Astrocyte (in vitro differentiated cells and primary cell): ENCODE results near the gene ITGB8. TPM values are rescaled to one million over a fixed set of nuclear protein-coding genes. Genes with fewer than 3 reads are reported as not detected.

ENCODE experiments used
- DNase-seq: peaks from one replicate; pipeline ENCODE4 v3.0.0-alpha.2; 2010; ENCODE audit warnings: low read depth
- FAIRE-seq: peaks from 2 replicates; lab custom pipeline; 2011; peaks lifted over from hg19 to GRCh38; lab: Jason Lieb, UNC
- H2AFZ ChIP-seq: 2 replicates; pipeline ENCODE4 v1.6.0; 2012; ENCODE audit warnings: low read depth, low read length, inconsistent platforms
- H3K27ac ChIP-seq: 2 replicates; pipeline ENCODE4 v1.5.1; 2011; ENCODE audit warnings: low read depth, low read length, inconsistent platforms
- H3K27me3 ChIP-seq: 2 replicates; pipeline ENCODE4 v1.6.0; 2011; ENCODE audit warnings: low read length, inconsistent platforms; ENCODE audit not compliant: insufficient read depth
- H3K36me3 ChIP-seq: 2 replicates; pipeline ENCODE4 v1.5.1; 2011; ENCODE audit warnings: low read length, inconsistent platforms; ENCODE audit not compliant: insufficient read depth
- H3K4me1 ChIP-seq: 2 replicates; pipeline ENCODE4 v1.5.1; 2011; ENCODE audit warnings: low read length, inconsistent platforms; ENCODE audit not compliant: insufficient read depth
- H3K4me2 ChIP-seq: 2 replicates; pipeline ENCODE4 v1.6.0; 2012; ENCODE audit warnings: low read length, inconsistent platforms
- H3K4me3 ChIP-seq: 2 replicates; pipeline ENCODE4 v1.5.1; 2011; ENCODE audit warnings: low read depth, mild to moderate bottlenecking, low read length, inconsistent platforms; ENCODE audit not compliant: insufficient read depth
- H3K79me2 ChIP-seq: 2 replicates; pipeline ENCODE4 v1.6.0; 2012; ENCODE audit warnings: mild to moderate bottlenecking, low read length, inconsistent platforms; ENCODE audit not compliant: insufficient read depth
- H3K9ac ChIP-seq: 2 replicates; pipeline ENCODE4 v1.6.0; 2012; ENCODE audit warnings: mild to moderate bottlenecking, low read length, inconsistent platforms
- H3K9me3 ChIP-seq: 2 replicates; pipeline ENCODE4 v1.5.1; 2012; ENCODE audit warnings: low read depth, mild to moderate bottlenecking, low read length, inconsistent platforms; ENCODE audit not compliant: insufficient read depth
- H4K20me1 ChIP-seq: 2 replicates; pipeline ENCODE4 v1.6.0; 2012; ENCODE audit warnings: low read length, inconsistent platforms; ENCODE audit not compliant: insufficient read depth
- H3K27ac Mint-ChIP-seq: one replicate; pipeline ENCODE4 v1.8.0; 2021; ENCODE audit warnings: mild to moderate bottlenecking, mixed read lengths; ENCODE audit not compliant: unreplicated experiment
- H3K27me3 Mint-ChIP-seq: one replicate; pipeline ENCODE4 v1.8.0; 2021; ENCODE audit warnings: low read depth, mixed read lengths; ENCODE audit not compliant: unreplicated experiment
- H3K36me3 Mint-ChIP-seq: one replicate; pipeline ENCODE4 v1.8.0; 2021; ENCODE audit warnings: low read depth, mixed read lengths; ENCODE audit not compliant: unreplicated experiment
- H3K4me1 Mint-ChIP-seq: one replicate; pipeline ENCODE4 v1.8.0; 2021; ENCODE audit warnings: low read depth, mixed read lengths; ENCODE audit not compliant: unreplicated experiment
- H3K4me3 Mint-ChIP-seq: one replicate; pipeline ENCODE4 v1.8.0; 2021; ENCODE audit warnings: mild to moderate bottlenecking, moderate library complexity, mixed read lengths; ENCODE audit not compliant: unreplicated experiment
- H3K9me3 Mint-ChIP-seq: one replicate; pipeline ENCODE4 v1.8.0; 2021; ENCODE audit warnings: mild to moderate bottlenecking, mixed read lengths; ENCODE audit not compliant: unreplicated experiment
- EZH2 ChIP-seq: IDR thresholded peaks from 2 replicates; pipeline ENCODE4 v1.6.1; 2012; ENCODE audit warnings: mild to moderate bottlenecking, low read length, inconsistent platforms; ENCODE audit not compliant: insufficient read depth
- total RNA-seq: library from RNA; stranded (reverse); gene quantifications from 2 replicates; pipeline ENCODE4 v1.2.1, GENCODE V29; 2021
- TF ChIP-seq, protein P1 (sequence below): IDR thresholded peaks from 2 replicates; pipeline ENCODE4 v1.5.1; 2011; ENCODE audit warnings: low read depth, mild to moderate bottlenecking, inconsistent platforms, low read length, moderate library complexity; ENCODE audit not compliant: insufficient read depth

Gene ITGB8
- total RNA-seq, 1 donor from 2014 or later, result 10.8 TPM

DNA sequence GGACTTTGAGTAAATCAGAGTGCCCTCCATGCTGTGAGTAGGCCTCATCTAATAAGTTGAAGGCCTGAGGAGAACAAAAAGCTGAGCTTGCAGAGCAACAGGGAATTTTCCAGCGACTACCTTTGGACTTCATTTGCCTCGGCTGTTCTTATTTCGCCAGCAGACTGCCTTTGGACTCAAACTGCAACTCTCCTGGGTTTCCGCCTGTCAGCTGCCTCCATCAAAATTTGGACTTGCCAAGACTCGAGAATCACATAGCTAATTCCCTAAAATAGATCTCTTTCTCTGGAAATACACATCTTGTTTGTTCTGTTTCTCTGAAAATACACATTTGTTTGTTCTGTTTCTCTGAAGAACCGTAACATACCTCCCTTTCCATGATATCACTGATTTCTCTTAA, 93.8 kb downstream of the ITGB8 start:
- no peak for FAIRE-seq
- Mint-ChIP-seq H3K36me3 (no peaks in the 10 kb centered on the region), H3K4me1 (no peaks in the 10 kb centered on the region), H3K4me3 (no peak overlapping the region), H3K27ac (no peak overlapping the region), H3K9me3 (no peaks in the 10 kb centered on the region), H3K27me3 (no peaks in the 10 kb centered on the region)
- Histone ChIP-seq H3K36me3 (no peaks in the 10 kb centered on the region), H3K27ac (no peak overlapping the region), H3K4me3 (no peak overlapping the region), H3K27me3 (no peaks in the 10 kb centered on the region), H2AFZ (no peak overlapping the region), H3K79me2 (no peaks in the 10 kb centered on the region), H4K20me1 (no peaks in the 10 kb centered on the region), H3K9me3 (no peaks in the 10 kb centered on the region), H3K4me1 (no peaks in the 10 kb centered on the region), H3K4me2 (no peak overlapping the region), H3K9ac (no peak overlapping the region)
- TF ChIP-seq EZH2, result no peak
- TF ChIP-seq, protein P1, sequence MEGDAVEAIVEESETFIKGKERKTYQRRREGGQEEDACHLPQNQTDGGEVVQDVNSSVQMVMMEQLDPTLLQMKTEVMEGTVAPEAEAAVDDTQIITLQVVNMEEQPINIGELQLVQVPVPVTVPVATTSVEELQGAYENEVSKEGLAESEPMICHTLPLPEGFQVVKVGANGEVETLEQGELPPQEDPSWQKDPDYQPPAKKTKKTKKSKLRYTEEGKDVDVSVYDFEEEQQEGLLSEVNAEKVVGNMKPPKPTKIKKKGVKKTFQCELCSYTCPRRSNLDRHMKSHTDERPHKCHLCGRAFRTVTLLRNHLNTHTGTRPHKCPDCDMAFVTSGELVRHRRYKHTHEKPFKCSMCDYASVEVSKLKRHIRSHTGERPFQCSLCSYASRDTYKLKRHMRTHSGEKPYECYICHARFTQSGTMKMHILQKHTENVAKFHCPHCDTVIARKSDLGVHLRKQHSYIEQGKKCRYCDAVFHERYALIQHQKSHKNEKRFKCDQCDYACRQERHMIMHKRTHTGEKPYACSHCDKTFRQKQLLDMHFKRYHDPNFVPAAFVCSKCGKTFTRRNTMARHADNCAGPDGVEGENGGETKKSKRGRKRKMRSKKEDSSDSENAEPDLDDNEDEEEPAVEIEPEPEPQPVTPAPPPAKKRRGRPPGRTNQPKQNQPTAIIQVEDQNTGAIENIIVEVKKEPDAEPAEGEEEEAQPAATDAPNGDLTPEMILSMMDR, result no peak
- DNase-seq, result no peak

DNA sequence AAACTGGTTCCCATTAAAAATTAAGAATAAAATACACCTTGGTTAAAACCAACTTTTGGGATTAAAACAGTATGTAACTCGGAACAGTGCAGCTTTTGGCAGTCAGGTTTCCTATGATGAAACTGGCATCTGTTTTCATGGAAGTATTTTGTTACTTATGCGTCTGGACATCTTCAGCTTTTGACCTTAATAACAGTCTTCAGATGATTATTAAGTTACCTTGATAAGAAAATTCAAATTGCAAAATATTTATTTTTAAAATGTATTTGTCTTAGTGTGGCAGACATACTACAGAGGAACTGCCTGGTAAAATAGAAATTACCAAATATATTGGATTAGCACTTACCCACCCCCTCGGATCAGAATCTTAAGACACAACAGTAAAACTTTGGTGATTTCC, 100.0 kb downstream of the ITGB8 start:
- FAIRE-seq (no peak), DNase-seq (no peak)
- H3K36me3 Mint-ChIP-seq, result no peaks in the 10 kb centered on the region
- no peaks in the 10 kb centered on the region for H3K4me1 ChIP-seq
- H3K4me2 ChIP-seq, result no peak overlapping the region
- TF ChIP-seq, protein P1, result no peak
- no peak for TF ChIP-seq EZH2
- no peaks in the 10 kb centered on the region for H3K79me2 ChIP-seq
- no peak overlapping the region for H3K27ac ChIP-seq
- H3K4me3 Mint-ChIP-seq, result no peak overlapping the region
- H4K20me1 ChIP-seq, result no peaks in the 10 kb centered on the region
- no peaks in the 10 kb centered on the region for H3K36me3 ChIP-seq
- no peak overlapping the region for H3K4me3 ChIP-seq
- H2AFZ ChIP-seq, result no peak overlapping the region
- H3K9me3 ChIP-seq, result no peaks in the 10 kb centered on the region
- H3K4me1 Mint-ChIP-seq, result no peaks in the 10 kb centered on the region
- no peak overlapping the region for H3K27ac Mint-ChIP-seq
- H3K27me3 Mint-ChIP-seq, result no peaks in the 10 kb centered on the region
- no peak overlapping the region for H3K9ac ChIP-seq
- H3K9me3 Mint-ChIP-seq, result no peaks in the 10 kb centered on the region
- no peaks in the 10 kb centered on the region for H3K27me3 ChIP-seq

- H3K9ac ChIP-seq, result no peak overlapping the region
- no peak overlapping the region for H3K27ac Mint-ChIP-seq
Observed at GRCh38 chr7:20431146-20431545, 100.4 kb downstream of the ITGB8 start.

More at GRCh38 chr7:20431146-20431545, 100.4 kb downstream of the ITGB8 start:
- Histone ChIP-seq H3K4me3 (no peak overlapping the region), H4K20me1 (no peaks in the 10 kb centered on the region), H3K4me2 (no peak overlapping the region), H3K36me3 (no peaks in the 10 kb centered on the region), H3K9me3 (no peaks in the 10 kb centered on the region), H3K79me2 (no peaks in the 10 kb centered on the region), H2AFZ (no peak overlapping the region), H3K4me1 (no peaks in the 10 kb centered on the region), H3K27ac (no peak overlapping the region), H3K27me3 (no peaks in the 10 kb centered on the region)
- FAIRE-seq, result no peak
- Mint-ChIP-seq H3K36me3 (no peaks in the 10 kb centered on the region), H3K4me1 (no peaks in the 10 kb centered on the region), H3K9me3 (no peaks in the 10 kb centered on the region), H3K4me3 (no peak overlapping the region), H3K27me3 (no peaks in the 10 kb centered on the region)
- DNase-seq, result no peak
- no peak for TF ChIP-seq EZH2
- TF ChIP-seq, protein P1, result no peak
